Activated effector memory CD4-positive, alpha-beta T cell treated with Interleukin-2 at 50 U/mL for 16 hours (primary cell): ENCODE data around the gene CEP295NL.

Source experiments
- DNase-seq: peaks from one replicate; pipeline ENCODE4 v3.0.0-alpha.2; 2020

CEP295NL gene

DNA sequence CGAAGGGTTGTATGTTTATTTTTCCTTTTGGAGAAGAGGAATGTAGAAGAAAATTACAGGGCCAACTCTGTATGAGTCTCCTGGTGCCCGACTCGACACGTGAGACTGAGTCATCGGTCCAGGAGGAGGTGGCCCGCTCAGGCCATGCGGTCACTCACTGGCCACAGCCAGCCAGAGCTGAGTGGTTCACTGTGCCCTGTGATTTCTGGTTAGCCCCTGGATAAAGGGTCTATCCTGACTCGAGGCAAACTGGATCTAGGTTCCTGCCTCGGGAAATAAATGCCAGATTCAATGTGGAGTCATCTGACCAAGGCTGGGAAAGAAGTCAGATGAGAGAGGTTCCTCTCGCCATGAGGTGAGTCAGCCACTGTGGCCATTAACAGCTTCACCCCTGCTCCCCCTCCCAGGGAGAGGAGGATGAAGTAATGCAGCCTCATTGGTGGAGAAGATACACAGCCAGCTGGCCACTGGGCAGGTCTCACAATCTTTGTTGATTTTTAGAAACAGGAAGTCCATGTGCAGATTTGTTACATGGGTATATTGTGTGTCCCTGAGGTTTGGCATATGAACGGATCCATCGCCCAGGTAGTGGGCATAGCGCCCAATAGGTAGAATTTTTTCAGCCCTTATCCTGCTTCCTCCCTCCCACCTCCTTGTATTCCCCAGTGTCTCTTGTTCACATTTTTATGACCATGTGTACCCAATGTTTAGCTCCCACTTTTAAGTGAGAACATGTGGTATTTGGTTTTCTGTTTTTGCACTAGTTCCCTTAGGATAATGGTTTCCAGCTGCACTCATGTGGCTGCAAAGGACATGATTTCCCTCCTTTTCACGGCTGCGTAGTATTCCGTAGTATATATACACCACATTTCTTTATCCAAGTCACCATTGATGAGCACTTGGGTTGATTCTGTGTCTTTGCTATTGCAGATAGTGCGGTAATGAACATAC is 40.7 kb downstream of the CEP295NL start:
- DNase-seq = no peak

- no peak for DNase-seq
Observed at GRCh38 chr17:78861229-78861628, 41.8 kb downstream of the CEP295NL start.

DNA sequence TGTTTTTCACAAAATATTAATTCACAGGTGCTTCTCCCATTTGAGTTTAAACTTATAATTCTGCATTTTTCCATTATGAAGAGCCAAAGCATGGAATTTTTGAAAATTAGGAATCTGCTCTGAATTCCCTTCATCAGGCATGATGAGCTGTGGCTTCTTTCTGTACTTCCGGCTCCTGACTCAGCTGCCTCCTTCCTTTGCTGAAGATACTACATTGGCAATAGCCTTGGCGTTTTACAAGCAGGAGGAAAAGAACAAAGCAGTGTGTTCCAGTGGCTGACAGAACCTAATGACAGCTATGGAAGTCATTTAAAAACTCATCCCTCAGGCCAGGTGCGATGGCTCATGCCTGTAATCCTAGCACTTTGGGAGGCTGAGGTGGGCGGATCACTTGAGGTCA is 44.0 kb downstream of the CEP295NL start:
- no peak for DNase-seq

DNA sequence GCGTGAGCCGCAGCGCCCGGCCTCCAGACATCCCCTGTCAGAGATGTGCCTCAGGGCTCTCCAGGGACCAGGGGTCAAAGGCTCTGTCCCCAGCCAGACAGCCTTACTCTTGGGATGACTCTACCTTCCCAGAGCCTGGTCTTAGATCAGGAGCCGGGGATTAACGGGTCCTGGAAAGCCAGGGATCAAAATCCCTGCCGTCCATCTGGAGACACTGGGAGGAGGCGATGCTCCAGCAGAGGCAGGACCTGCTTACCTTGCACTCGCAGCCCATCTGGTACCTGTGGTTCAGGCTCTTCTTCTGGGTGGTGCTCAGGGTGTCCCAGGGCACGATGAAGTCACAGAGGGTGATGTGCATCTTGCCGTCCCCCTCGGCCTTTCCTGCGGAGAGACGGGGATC is 45.7 kb downstream of the CEP295NL start:
- DNase-seq = no peak

DNA sequence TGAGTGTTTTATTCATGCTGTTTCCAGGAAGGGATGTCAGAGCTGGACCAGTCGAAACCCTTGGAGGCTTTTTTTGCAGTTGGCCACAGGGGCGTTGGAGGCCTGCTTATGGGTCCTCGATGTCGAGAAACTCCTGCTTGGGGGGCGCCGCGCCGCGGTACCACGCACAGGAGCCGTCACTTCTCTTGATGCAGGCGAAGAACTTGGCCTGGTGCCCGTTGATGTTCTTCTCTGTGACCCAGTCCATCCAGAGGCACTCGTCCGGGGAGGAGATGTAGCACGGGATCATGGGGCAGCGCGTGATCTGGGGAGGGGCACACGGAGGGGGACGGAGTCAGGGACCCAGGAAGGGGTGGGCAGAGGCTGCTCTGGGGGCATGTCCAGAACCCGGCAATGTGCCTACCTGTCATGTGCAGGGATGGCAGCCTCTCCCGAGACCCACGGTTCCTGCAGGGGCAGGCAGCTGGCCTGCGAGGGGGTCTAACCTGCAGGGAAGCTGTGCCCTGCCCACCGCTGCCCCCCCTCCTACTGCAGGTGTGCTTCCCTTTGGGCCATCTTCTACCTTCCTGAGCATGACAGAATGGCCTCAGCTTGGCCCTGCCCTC is 47.3 kb downstream of the CEP295NL start:
- DNase-seq = no peak

DNA sequence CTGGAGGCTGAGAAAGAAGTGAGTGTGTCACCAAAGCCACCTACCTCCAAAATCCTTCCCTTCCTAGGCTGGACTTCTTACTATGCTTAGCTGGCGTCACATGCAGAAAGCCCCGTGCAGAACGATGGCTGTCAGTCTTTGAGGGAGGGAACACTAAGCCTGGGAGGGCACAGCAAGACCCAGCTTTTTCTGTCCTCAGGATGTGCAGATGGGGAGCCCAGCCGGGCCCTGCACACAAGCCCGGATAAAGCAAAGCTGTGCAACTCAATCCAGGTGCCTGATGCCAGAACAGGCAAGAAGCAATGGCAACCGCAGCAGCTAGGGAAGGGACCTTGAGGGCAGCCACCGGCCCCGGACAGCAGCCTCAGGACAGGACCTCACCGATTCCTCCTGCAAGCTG is 48.5 kb downstream of the CEP295NL start:
- DNase-seq = no peak

- no peak for DNase-seq
Observed at GRCh38 chr17:78853926-78854394, 49.0 kb downstream of the CEP295NL start.

DNA sequence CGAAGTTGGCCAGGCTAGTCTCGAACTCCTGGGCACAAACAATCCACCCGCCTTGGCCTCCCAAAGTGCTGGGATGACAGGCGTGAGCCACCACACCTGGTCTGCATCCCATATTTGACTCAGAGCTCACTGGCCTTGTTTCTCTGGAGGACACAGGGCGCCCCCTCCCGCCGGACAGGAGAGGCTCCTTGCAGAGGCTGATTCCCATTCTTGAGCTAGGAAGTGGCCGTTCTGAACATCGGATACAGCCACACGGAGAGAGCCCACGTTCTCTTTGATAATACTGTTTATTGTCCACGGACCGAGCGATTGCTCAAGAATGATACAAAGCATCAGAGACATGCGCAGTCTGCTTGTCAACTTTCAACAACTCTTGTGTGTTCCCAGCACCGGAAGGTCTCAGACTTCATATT is 50.3 kb downstream of the CEP295NL start:
- DNase-seq = no peak

DNA sequence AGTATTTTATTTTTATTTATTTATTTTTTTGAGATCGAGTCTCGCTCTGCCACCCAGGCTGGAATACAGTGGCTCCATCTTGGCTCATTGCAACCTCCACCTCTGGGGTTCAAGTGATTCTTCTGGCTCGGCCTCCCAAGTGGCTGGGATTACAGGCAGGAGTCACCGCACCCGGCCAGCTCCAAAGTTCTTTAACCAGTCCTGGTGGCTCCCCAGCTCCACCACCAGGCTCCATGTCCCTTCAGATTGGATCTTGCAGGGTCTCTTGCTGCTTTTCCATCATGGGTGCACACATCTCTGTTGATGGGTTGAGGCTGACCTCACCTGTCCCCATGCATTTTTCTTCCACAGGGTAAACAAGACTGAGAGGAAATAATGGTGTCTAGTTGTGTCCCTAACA is 54.0 kb downstream of the CEP295NL start:
- no peak for DNase-seq

- DNase-seq = no peak
Observed at GRCh38 chr17:78847052-78847451, 55.9 kb downstream of the CEP295NL start.

DNA sequence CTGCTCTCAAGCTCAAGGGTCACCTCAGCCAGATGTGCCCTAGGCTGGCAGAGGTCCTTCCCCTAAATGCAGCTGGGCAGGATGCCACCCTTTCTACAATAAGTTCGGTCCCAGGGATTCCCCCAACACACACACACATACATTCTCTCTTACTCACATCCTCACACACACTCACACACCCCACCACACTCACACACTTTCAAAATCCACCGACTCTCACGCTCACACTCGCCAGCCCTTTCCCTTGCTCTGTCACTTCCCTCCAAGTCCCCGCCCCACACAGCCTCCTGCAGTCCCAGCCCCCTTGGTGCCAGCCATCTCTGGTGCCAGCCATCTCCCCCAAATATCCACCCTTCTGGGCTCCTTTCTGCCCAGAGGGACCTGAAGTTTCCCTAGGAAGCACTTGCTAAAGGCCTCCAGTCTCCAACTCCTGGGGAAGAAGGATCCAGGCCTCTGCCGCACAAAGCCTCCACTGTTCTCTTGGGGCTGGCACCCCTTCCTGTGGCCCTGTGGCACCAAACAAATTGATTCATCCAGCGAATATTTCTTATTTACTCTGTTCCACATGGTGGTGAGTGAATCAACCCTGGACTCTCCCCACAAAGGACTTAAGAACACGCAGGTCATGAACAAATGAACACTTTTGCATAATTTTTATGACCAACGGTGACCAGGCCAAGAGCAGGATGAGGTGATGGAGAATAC is 58.5 kb downstream of the CEP295NL start:
- DNase-seq = no peak

GRCh38 chr17:78842881-78843565 is 60.0 kb downstream of the CEP295NL start:
- peak; percentile 50 for DNase-seq

- peak; percentile 100 for DNase-seq
Observed at GRCh38 chr17:78840780-78841611, 62.0 kb downstream of the CEP295NL start, which contains the start of gene USP36. Gene USP36, minus strand, starts transcription at chr17:78840814. Its CDS starts 4,451 bp downstream, at chr17:78836363.
